Stimulated activated CD4-positive, alpha-beta T cell treated with anti-CD3 and anti-CD28 coated beads, Interleukin-1b, Interleukin-23, amount 100 ng/mL, for 1 hour (primary cell): ENCODE data around the gene BCL6.

ENCODE experiments used
- DNase-seq, 2 donors: peaks; one replicate each; pipeline ENCODE4 v3.0.0-alpha.2; 2020; ENCODE audit warnings: low read depth in 2 of 2

Gene BCL6

GRCh38 chr3:187677604-187678003 is 67.7 kb downstream of the BCL6 start:
- DNase-seq = no peak

GRCh38 chr3:187673012-187673411 is 72.3 kb downstream of the BCL6 start:
- no peak for DNase-seq
